GM19372 (cell line): ENCODE data around the gene GOLGA6C.
"Not testable (repeated sequence)": the region's sequence is repeated elsewhere in the genome, so short reads cannot be mapped to it uniquely, and the experiment has no call there.

Experiments
- ATAC-seq: cut with Tn5 transposase; IDR thresholded peaks from one replicate; pipeline ENCODE4 v1.9.1; 2021; ENCODE audit warnings: mild to moderate bottlenecking, low read depth, moderate library complexity; ENCODE audit not compliant: unreplicated experiment

Gene GOLGA6C

DNA sequence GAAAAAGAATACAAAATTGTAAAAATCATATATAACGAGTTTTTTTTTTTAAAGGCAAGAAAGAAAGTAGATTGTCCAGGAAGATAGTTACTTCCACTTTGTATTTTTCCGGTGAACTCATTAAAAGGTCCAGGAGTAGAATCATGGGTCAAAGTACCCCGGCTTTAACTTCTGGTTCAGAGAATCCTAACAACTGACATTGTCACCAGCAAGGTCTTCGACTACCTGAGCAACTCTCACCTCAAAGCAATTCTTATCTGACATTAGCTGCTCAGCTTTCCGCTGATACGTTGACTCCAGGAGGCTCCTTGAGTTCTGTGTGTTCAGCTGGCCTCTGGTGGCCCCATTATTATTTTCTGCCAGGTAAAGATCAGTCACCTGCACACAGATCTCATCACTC, 9.1 kb upstream of the GOLGA6C start:
- not testable (repeated sequence) for ATAC-seq

DNA sequence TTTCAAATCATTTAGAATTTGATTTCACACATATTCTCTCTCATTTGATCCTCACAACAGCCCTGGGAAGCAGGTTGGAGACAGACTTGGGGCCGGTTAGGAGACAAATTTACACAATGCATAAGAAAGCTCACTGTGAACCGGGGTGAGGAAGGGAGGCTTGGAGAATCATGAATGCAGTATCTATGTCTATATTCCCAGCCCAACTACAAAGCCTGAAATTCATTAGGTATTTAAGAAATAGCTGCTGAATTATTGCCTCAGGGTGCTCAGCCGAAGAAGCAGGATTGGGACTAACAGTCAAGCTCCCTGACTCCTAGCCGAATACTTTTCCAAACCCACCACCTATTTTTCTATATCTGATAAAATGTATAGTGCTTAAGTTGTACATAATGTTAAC, 8.4 kb upstream of the GOLGA6C start:
- no peak for ATAC-seq

DNA sequence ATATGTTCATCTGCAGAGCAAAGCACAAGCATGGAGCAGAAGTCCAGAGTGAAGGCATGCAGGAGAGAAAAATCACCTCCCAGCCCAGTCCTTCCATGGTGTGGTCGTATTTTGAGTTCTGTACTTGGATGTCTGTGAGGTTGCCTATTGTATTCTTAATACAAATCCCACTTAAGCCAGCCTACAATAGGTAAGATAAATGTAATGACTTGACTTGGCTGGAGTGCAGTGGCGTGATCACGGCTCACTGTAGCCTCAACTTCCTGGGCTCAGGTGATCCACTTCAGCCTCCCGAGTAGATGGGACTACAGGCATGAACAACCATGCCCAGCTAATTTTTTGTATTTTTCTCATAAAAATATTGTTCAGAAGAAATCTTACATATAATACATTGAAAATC, 6.8 kb upstream of the GOLGA6C start:
- ATAC-seq, result not testable (repeated sequence)

GRCh38 chr15:75252285-75252684, 5.8 kb upstream of the GOLGA6C start:
- ATAC-seq, result not testable (repeated sequence)

DNA sequence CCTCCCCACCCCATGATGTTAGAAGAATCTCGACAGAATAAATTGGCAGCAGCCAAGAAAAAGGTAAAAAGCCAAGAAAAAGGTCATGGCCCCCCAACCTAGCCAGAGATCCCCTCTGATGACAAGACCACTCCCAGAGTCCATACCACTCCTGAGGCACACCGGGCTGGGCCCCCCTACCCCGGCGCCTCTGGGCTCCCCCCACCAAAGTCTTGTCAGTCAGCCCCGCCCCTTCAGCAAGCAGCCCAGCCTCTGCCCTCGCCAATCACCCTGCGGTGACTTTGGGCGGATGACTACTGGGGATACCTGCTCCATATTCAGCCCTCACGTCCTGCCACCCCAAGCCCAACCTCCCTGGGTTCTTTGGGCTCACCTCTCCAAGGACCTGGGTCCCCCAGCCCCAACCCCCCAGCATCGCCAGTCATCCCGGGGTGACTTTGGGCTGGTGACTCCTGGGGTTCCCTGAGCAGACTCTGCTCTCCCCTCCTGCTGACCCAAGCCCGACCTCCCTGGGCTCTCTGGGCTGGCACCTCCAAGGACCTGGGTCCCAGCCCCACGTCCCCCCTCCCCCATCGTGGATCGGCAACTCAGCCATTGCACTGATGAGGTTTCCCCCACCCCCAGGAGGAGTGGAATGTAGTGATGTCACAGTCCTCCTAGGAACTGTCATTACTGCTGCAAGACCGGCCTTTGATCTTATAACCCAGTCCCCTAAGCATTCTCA, 648 bp downstream of the GOLGA6C start:
- ATAC-seq, result not testable (repeated sequence)

GRCh38 chr15:75259873-75260272, 1.7 kb downstream of the GOLGA6C start:
- ATAC-seq, result not testable (repeated sequence)

DNA sequence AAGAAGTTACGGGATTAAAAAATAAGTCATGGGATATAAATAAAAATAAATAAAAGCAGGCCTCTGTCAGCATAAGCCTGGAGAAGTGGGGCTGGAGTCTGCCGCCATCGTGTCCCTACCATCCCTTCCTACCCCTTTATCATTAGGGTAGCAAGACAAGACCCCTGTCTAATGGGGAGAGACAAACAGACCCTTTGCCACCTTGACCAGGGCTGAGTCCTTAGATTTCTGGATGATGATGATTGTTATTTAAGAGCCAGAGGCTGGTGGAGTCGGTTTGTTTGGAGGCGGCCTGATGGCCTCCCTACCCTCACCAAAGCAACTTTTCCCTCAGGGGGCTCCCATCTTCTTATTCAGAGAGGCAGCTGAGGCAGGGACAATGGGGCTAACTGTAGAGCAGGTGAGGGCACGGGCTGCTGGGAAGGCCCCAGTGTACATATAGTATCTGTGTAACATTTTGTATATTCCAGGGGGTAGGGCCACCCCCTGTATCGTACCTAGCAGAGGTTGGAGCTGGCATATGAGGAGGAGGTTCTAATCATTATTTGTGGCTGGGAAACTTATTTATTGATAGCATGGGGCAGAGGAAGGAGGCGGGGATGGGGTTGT, 15.7 kb downstream of the GOLGA6C start:
- not testable (repeated sequence) for ATAC-seq

GRCh38 chr15:75274509-75275107, 16.5 kb downstream of the GOLGA6C start:
- ATAC-seq, result not testable (repeated sequence)

DNA sequence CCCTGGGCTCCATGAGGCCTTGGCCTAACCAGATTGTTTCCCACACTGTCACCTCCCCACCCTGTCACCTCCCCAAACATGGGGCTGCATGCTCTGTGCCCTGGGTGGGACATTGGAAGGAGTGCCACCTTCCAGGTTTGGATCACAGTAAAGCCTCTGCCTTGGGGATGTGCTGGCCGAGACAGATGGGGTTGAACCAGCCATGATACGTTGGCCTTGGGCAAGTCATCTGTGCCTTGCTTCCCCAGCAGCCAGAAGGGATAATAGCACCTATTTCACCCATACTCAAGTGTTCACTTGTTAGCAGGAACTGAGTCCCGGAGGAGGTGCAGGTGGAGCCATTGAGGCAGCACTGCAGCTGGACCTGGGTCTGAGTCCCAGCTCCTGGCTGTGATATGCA, 17.5 kb downstream of the GOLGA6C start:
- ATAC-seq, result not testable (repeated sequence)

GRCh38 chr15:75278497-75278896, 20.4 kb downstream of the GOLGA6C start:
- ATAC-seq, result not testable (repeated sequence)

- ATAC-seq, result not testable (repeated sequence)
These were observed 24.4 kb downstream of the GOLGA6C start, which contains the start of gene GOLGA6D for GRCh38 chr15:75282572-75282971. Gene GOLGA6D (plus strand): TSS chr15:75282835. CDS start chr15:75282876, 41 bp downstream.

GRCh38 chr15:75284152-75284551, 26.0 kb downstream of the GOLGA6C start:
- not testable (repeated sequence) for ATAC-seq

- not testable (repeated sequence) for ATAC-seq
These were observed 35.5 kb downstream of the GOLGA6C start for GRCh38 chr15:75293660-75294059.

GRCh38 chr15:75298541-75299310, 40.6 kb downstream of the GOLGA6C start:
- ATAC-seq, result not testable (repeated sequence)

- not testable (repeated sequence) for ATAC-seq
These were observed 41.2 kb downstream of the GOLGA6C start for GRCh38 chr15:75299311-75299688.

DNA sequence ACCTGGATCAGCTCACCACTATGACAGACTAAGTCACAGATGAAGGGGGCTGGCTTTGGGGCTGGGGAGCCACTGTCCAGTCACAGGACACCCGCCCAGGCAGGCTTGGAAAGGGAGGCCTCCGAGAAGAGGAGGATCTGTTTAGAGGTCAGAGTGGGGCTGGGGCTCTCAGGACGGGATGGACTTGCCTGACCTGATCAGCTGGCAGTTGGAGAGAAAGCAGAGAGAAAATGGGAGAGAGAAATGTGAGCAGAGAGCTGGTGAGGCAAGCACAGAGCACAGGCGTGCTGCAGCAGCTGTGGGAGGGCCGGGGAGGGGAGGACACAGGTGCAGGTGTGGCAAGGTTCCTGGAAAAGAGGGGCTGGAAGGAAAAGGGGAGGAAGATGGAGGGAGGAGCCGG, 41.9 kb downstream of the GOLGA6C start:
- not testable (repeated sequence) for ATAC-seq

- no peak for ATAC-seq
These were observed 44.2 kb downstream of the GOLGA6C start for GRCh38 chr15:75302318-75302717.

GRCh38 chr15:75302753-75303152, 44.6 kb downstream of the GOLGA6C start:
- ATAC-seq, result not testable (repeated sequence)

- no peak for ATAC-seq
These were observed 48.1 kb downstream of the GOLGA6C start for GRCh38 chr15:75306188-75306587.

GRCh38 chr15:75307778-75308390, 49.8 kb downstream of the GOLGA6C start:
- no peak for ATAC-seq
